HEK293 (cell line): ENCODE measurements around the gene CPLX3.
A peak's percentile ranks its signal among the peaks of the same experiment; 100 is the strongest.

Experiments used
- CTCF ChIA-PET: fragments of 350-600 bp; formaldehyde crosslinking; extraction: SDS; loops from one replicate; lab custom pipeline; 2021; ENCODE audit warnings: antibody characterized with exemption; lab: Yijun Ruan, JAX
- POLR2A ChIA-PET: fragments of 300-600 bp; formaldehyde crosslinking; extraction: SDS; loops from one replicate; lab custom pipeline; 2020; ENCODE audit warnings: antibody characterized with exemption, inconsistent platforms; lab: Yijun Ruan, JAX
- H3K27ac ChIP-seq: fragments of 200-500 bp; sonication (Bioruptor generic); 2 replicates; pipeline ENCODE4 v1.5.1; 2014; ENCODE audit warnings: low read depth, low read length, control low read depth, inconsistent platforms; ENCODE audit errors: extremely low read depth
- H3K36me3 ChIP-seq, 2 experiments: fragments of 200-500 bp in 1 of 2; sonication (Bioruptor generic) in 1 of 2; 1 replicate in 1 of 2; 2 replicates in 1 of 2; pipeline ENCODE4 v1.5.1; 2014 to 2017; ENCODE audit warnings: inconsistent platforms in 2 of 2, low read length in 2 of 2; ENCODE audit not compliant: control insufficient read depth in 2 of 2, insufficient read depth in 1 of 2
- H3K4me1 ChIP-seq: fragments of 200-500 bp; sonication (Bioruptor generic); 2 replicates; pipeline ENCODE4 v1.5.1; 2014; ENCODE audit warnings: mild to moderate bottlenecking, low read length, inconsistent platforms; ENCODE audit not compliant: control insufficient read depth, insufficient read depth
- H3K4me3 ChIP-seq: 2 replicates; pipeline ENCODE4 v1.5.1; 2011; ENCODE audit warnings: low read depth, mild to moderate bottlenecking, control low read depth, low read length, moderate library complexity
- H3K9me3 ChIP-seq: fragments of 200-500 bp; sonication (Bioruptor generic); 2 replicates; pipeline ENCODE4 v1.5.1; 2014; ENCODE audit warnings: low read depth, low read length, inconsistent platforms; ENCODE audit not compliant: control insufficient read depth, insufficient read depth
- BCL6B ChIP-seq: fragments of 450-650 bp; formaldehyde crosslinking; IDR thresholded peaks from 2 replicates; pipeline ENCODE4 v1.5.1; 2017; ENCODE audit warnings: missing biosample characterization, missing genetic modification characterization
- PRDM2 ChIP-seq: fragments of 450-650 bp; formaldehyde crosslinking; IDR thresholded peaks from 2 replicates; pipeline ENCODE4 v1.5.1; 2016; ENCODE audit warnings: missing biosample characterization, missing genetic modification characterization, borderline replicate concordance
- ZBTB21 ChIP-seq: fragments of 450-650 bp; formaldehyde crosslinking; IDR thresholded peaks from 2 replicates; pipeline ENCODE4 v1.5.1; 2017; ENCODE audit warnings: missing biosample characterization, missing genetic modification characterization
- ZBTB7A ChIP-seq: fragments of 450-650 bp; formaldehyde crosslinking; IDR thresholded peaks from 2 replicates; pipeline ENCODE4 v1.5.1; 2016; ENCODE audit warnings: low read depth, missing biosample characterization, missing genetic modification characterization
- ZNF146 ChIP-seq: fragments of 450-650 bp; formaldehyde crosslinking; IDR thresholded peaks from 2 replicates; pipeline ENCODE4 v1.5.1; 2016; ENCODE audit warnings: missing biosample characterization, missing genetic modification characterization
- ZNF221 ChIP-seq: fragments of 450-650 bp; formaldehyde crosslinking; IDR thresholded peaks from 2 replicates; pipeline ENCODE4 v1.5.1; 2017; ENCODE audit warnings: missing biosample characterization, missing genetic modification characterization, borderline replicate concordance
- ZNF311 ChIP-seq: fragments of 450-650 bp; formaldehyde crosslinking; IDR thresholded peaks from 2 replicates; pipeline ENCODE4 v1.5.1; 2017; ENCODE audit warnings: missing biosample characterization, missing genetic modification characterization, borderline replicate concordance
- ZNF398 ChIP-seq: fragments of 450-650 bp; formaldehyde crosslinking; IDR thresholded peaks from 2 replicates; pipeline ENCODE4 v1.5.1; 2017; ENCODE audit warnings: missing biosample characterization, missing genetic modification characterization
- ZNF548 ChIP-seq: fragments of 450-650 bp; formaldehyde crosslinking; IDR thresholded peaks from 2 replicates; pipeline ENCODE4 v1.5.1; 2016; ENCODE audit warnings: missing biosample characterization, missing genetic modification characterization
- ZNF600 ChIP-seq: fragments of 450-650 bp; formaldehyde crosslinking; IDR thresholded peaks from 2 replicates; pipeline ENCODE4 v1.5.1; 2016; ENCODE audit warnings: missing biosample characterization, missing genetic modification characterization
- ZNF692 ChIP-seq: fragments of 450-650 bp; formaldehyde crosslinking; IDR thresholded peaks from 2 replicates; pipeline ENCODE4 v1.5.1; 2016; ENCODE audit warnings: missing biosample characterization, missing genetic modification characterization
- ZNF792 ChIP-seq: fragments of 450-650 bp; formaldehyde crosslinking; IDR thresholded peaks from 2 replicates; pipeline ENCODE4 v1.5.1; 2016; ENCODE audit warnings: missing biosample characterization, missing genetic modification characterization
- TF ChIP-seq, protein P1 (sequence below): fragments of 450-650 bp; formaldehyde crosslinking; IDR thresholded peaks from 2 replicates; pipeline ENCODE4 v1.5.1; 2016; ENCODE audit warnings: missing biosample characterization, missing genetic modification characterization
- TF ChIP-seq, protein P2 (sequence below): fragments of 450-650 bp; formaldehyde crosslinking; IDR thresholded peaks from 2 replicates; pipeline ENCODE4 v1.5.1; 2016; ENCODE audit warnings: missing biosample characterization, missing genetic modification characterization
- TF ChIP-seq, protein P3 (sequence below): sonication (generic); formaldehyde crosslinking; IDR thresholded peaks from 2 replicates; pipeline ENCODE4 v1.8.1; 2022; ENCODE audit warnings: mild to moderate bottlenecking, moderate library complexity, missing genetic modification reagents

CPLX3 gene

GRCh38 chr15:74839526-74840395 is 13.3 kb downstream of the CPLX3 start (continued):
- TF ChIP-seq PRDM2 (no peak), ZNF600 (tag by site-specific recombination) (peak; percentile 78), ZNF221 (tag by site-specific recombination) (no peak)

GRCh38 chr15:74840851-74841775 is 14.7 kb downstream of the CPLX3 start:
- ChIA-PET CTCF (interaction anchor here (0.6 to 4.5 kb wide), 9 partner anchors 8 to 534 kb away, joined by 3 to 29 read pairs (median 4); no protein-coding TSS in a partner anchor), POLR2A (interaction anchor here (0.6 to 2.3 kb wide), 6 partner anchors 29 to 118 kb away, joined by 3 to 12 read pairs (median 5); partner anchors contain the start of gene MPI)
- Histone ChIP-seq H3K4me1 (peaks cover 10% of the 10 kb centered on the region), H3K4me3 (no peak overlapping the region), H3K9me3 (no peaks in the 10 kb centered on the region), H3K36me3 (peaks cover 5 to 59% of the 10 kb centered on the region in 2 experiments), H3K27ac (no peak overlapping the region)
- TF ChIP-seq ZNF311 (tag by site-specific recombination) (no peak), ZNF398 (tag by site-specific recombination) (no peak), BCL6B (tag by site-specific recombination) (no peak), ZBTB21 (tag by site-specific recombination) (no peak), ZNF146 (tag by site-specific recombination) (no peak), ZNF792 (tag by site-specific recombination) (no peak), ZNF548 (tag by site-specific recombination) (no peak), ZBTB7A (tag by site-specific recombination) (no peak), ZNF692 (tag by site-specific recombination) (no peak)
- TF ChIP-seq, protein P1, sequence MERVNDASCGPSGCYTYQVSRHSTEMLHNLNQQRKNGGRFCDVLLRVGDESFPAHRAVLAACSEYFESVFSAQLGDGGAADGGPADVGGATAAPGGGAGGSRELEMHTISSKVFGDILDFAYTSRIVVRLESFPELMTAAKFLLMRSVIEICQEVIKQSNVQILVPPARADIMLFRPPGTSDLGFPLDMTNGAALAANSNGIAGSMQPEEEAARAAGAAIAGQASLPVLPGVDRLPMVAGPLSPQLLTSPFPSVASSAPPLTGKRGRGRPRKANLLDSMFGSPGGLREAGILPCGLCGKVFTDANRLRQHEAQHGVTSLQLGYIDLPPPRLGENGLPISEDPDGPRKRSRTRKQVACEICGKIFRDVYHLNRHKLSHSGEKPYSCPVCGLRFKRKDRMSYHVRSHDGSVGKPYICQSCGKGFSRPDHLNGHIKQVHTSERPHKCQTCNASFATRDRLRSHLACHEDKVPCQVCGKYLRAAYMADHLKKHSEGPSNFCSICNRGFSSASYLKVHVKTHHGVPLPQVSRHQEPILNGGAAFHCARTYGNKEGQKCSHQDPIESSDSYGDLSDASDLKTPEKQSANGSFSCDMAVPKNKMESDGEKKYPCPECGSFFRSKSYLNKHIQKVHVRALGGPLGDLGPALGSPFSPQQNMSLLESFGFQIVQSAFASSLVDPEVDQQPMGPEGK (tag by site-specific recombination) = no peak
- TF ChIP-seq, protein P2, sequence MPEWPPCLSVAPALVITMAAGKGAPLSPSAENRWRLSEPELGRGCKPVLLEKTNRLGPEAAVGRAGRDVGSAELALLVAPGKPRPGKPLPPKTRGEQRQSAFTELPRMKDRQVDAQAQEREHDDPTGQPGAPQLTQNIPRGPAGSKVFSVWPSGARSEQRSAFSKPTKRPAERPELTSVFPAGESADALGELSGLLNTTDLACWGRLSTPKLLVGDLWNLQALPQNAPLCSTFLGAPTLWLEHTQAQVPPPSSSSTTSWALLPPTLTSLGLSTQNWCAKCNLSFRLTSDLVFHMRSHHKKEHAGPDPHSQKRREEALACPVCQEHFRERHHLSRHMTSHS (tag by site-specific recombination) = no peak
- TF ChIP-seq, protein P3, sequence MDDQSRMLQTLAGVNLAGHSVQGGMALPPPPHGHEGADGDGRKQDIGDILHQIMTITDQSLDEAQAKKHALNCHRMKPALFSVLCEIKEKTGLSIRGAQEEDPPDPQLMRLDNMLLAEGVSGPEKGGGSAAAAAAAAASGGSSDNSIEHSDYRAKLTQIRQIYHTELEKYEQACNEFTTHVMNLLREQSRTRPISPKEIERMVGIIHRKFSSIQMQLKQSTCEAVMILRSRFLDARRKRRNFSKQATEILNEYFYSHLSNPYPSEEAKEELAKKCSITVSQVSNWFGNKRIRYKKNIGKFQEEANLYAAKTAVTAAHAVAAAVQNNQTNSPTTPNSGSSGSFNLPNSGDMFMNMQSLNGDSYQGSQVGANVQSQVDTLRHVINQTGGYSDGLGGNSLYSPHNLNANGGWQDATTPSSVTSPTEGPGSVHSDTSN (CRISPR knock-in tag) = no peak
